Measurements from ENCODE around the gene AMPD3.

The AMPD3 gene

DNA sequence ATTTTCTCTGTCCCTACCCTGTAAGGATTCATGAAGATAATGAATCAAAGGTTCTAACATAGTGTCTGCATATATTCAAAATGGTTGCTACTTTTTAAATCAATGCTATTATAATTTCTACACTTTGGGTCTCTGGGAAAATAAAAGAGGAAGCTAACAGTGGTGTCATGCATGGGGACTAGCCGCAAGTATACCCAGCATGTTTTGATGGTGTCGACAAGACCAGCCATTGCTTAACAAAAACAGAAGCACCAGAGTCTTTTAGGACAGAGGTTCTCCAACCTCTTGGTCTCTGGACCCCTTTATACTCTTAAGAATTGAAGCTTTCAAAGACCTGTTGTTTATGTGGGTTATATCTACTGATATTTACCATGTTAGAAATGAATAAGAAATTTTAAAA is 48.2 kb downstream of the AMPD3 start:
- DNase-seq (ENCODE audit: low read depth in 2 of 2): no peak

DNA sequence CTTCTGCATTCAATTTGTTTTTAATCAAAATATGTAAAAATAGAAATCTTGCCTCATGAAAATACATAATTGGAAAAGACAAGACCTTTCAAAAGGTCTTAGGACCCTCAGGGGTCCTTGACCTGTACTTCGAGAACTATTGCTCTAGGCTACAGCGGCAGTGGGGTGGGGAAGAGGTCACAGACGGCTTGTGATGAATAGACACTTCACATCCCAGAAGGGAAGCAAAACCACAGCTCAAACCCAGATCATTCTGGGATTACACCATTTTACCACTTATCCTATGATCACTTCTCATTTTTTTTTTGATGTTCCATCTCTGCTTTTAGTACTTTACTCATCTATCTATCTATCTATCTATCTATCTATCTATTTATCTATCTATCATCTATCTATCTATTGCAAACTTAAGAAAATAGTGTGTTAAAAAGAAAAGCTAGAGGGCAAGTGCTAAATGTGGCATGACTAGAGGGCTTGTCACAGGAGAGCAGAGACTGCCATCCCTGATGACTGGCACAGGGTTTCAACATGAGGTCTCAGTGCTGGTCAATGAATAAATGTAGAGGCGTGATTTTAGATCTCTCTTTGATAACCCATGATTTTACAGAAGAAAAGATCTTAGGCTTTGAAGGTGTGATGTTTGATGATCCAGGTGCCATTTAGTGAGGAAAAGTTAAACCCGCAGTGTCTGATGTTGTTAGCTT is 48.9 kb downstream of the AMPD3 start:
- DNase-seq (ENCODE audit: low read depth in 2 of 2): no peak

DNA sequence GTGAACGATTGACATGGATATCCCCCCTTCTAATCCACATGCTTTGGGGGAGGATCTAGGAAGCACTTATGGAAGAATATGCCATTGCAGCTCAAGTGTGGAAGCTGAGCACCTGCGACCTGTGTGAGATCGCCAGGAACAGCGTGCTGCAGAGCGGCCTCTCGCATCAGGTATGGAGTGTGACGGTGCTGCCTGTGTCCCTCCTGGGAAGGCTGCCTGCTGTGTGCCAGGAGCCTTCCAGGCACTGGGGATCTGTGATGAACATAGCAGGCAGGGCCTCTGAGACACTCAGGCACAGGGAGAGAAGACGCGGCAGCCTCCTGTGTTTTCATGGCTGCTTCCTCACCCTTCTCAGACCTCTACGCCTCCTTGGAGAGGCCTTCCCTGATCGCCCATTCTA is 49.4 kb downstream of the AMPD3 start:
- no peak for DNase-seq (ENCODE audit: low read depth in 2 of 2)

DNA sequence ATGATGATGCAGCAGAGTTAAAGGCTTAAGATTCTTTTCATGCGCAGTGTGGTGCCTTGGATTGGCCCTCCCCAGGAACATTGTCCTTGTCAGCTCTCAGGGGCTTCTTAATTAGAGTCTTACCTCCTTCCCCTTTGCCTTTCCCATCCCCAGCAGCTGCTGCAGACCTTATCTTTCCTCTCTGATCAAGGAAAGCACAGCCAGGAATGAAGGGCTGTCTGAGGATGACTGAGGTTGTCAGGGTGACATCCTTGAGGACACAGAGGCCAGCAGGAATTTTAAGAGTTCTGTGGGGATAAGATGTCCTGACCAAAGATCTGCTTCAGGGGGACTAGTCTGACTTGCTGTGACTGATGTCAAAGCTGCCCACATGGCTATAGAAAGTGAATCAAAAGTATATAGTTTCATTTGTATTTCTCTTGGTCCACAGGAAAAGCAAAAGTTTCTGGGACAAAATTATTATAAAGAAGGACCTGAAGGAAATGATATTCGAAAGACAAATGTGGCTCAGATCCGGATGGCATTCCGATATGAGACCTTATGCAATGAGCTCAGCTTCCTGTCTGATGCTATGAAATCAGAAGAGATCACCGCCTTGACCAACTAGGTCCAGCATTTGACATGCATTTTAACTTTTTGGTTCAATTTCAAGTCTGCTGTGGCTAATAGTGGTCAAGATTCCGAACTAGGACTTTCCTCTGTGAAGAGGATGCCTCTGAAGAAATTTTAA is 50.4 kb downstream of the AMPD3 start:
- DNase-seq (ENCODE audit: low read depth in 2 of 2): no peak

DNA sequence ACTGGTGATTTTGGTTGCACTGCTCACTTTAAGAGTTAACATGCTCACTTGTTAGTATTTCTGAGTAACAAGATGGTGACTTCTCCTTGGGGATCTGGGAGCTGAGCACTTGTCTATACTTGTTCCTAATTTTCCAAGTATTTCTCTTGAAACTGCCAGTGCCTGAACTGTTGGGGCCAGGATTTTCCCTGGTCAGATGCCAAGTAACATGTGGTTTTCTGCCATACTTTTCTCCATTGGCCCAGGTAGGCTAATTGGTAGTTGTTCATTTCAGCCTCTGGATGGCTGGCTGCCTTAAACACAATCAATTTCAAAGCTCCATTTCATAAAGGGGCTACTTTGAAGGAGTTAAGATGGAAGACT is 50.9 kb downstream of the AMPD3 start:
- DNase-seq (ENCODE audit: low read depth in 2 of 2): no peak

DNA sequence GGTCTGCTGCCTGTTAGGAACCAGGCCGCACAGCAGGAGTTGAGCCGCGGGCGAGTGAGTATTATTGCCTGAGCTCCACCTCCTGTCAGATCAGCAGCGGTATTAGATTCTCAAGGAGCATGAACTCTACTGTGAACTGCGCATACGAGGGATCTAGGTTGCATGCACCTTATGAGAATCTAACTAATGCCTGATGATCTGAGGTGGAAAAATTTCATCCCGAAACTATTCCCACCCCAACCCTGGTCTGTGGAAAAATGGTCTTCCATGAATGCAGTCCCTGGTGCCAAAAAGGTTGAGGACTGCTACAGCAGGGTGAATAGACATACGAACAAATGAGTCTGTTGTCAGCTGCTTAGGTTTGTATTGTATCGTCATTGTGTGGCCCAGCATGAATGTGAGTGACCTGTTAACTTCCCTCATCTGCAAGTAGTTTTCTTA is 56.1 kb downstream of the AMPD3 start:
- no peak for DNase-seq (ENCODE audit: low read depth in 2 of 2)

DNA sequence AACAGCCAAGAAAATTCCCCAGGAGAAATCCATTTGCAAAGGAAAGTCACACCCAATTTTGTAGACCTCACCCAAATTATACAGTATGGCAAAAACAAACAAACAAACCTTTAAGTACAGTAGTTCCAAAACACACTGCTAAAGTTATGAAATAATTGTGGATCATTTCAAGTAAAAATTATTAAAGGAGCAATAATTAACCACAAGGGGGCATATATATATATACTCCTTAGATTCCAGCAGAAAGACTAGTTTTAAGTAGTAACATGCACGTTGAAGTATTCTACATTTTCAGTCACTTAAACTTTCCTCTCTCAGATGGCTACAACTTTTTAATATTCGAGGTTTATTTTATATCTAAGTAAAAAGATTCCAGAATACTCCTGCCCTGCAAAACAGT is 59.1 kb downstream of the AMPD3 start:
- no peak for DNase-seq (ENCODE audit: low read depth in 2 of 2)

DNA sequence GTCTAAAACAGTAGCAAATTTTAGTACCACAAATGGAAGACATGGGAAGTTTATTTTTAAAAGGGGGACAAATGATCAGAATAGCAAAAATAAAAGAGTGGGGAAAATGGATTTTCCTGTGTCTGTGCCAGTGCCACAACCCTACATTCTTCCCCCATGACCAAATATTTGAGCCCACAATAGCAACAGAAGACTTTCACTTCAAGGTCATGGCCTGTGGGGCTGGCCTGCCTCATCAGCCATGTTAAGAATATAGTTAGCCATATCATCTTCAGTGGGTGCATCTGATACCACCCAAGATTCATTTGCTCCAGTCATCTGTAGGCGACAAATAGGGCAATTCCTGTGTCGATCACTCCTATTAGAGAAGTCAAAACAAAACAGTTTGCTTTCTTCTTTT is 59.6 kb downstream of the AMPD3 start:
- DNase-seq (ENCODE audit: low read depth in 2 of 2): no peak

DNA sequence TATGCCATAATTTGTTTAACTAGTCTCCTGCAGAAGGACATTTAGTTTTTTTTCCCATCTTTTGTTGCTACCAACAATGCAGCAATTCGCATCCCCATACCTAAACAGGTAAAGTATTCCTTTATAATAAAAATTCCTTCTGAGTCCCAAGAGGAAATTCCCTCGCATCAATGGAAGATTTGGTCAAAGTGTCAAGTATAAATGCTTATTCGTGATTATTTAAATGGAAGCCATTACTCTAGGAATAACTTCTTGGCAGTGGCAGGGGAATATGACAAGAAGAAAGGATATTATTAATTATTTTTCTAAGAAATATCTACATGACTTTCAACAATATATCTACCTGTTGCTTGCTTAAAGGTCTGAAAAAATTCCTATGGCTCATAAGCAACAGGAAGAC is 60.4 kb downstream of the AMPD3 start:
- no peak for DNase-seq (ENCODE audit: low read depth in 2 of 2)

GRCh38 chr11:10518123-10518522 is 63.1 kb downstream of the AMPD3 start:
- DNase-seq (ENCODE audit: low read depth in 2 of 2): no peak

DNA sequence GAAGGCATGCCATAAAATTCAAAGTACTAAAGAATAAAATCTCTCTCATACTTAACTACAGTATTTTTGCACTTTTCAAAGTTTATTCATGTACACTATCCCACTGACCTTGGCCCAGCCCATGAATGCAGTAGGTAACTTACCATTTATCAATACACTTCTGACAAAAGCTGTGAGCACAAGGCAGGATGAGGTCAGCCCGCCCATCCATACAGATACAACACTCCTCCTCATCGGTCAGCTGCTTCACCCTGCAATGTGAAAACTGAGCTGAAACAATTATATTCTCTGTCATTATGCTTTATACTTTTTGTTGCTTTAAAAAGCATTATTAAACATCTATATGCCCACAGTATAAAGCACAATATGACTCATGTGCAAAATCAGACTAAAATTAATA is 63.8 kb downstream of the AMPD3 start:
- no peak for DNase-seq (ENCODE audit: low read depth in 2 of 2)

GRCh38 chr11:10519630-10520029 is 64.6 kb downstream of the AMPD3 start:
- DNase-seq (ENCODE audit: low read depth in 2 of 2): no peak

- no peak for DNase-seq (ENCODE audit: low read depth in 2 of 2)
Observed at GRCh38 chr11:10520562-10520961, 65.5 kb downstream of the AMPD3 start.

GRCh38 chr11:10522276-10522675 is 67.2 kb downstream of the AMPD3 start:
- DNase-seq (ENCODE audit: low read depth in 2 of 2): no peak

GRCh38 chr11:10522921-10523320 is 67.9 kb downstream of the AMPD3 start:
- DNase-seq (ENCODE audit: low read depth in 2 of 2): no peak

- no peak for DNase-seq (ENCODE audit: low read depth in 2 of 2)
Observed at GRCh38 chr11:10524471-10524870, 69.4 kb downstream of the AMPD3 start.

GRCh38 chr11:10526974-10527918 is 72.2 kb downstream of the AMPD3 start:
- no peak for DNase-seq (ENCODE audit: low read depth in 2 of 2)

DNA sequence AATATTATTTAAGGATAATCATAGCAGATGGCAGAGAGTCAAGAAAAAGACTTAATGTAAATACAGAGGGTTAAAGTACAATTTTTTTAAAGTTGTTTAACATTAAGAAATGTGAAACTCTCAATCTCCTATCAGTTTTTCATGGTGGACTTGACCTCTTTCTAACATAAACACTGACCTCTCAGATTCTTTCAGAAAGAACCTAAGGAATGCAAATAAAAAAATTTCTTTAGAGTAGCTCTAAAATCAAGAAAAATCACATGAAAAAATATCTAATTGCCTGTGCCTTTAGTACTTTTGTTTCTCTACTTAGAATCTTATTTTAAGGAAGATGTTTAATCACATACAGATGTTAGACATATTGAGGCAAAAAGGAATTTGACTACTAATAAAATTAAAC is 73.1 kb downstream of the AMPD3 start:
- no peak for DNase-seq (ENCODE audit: low read depth in 2 of 2)

DNA sequence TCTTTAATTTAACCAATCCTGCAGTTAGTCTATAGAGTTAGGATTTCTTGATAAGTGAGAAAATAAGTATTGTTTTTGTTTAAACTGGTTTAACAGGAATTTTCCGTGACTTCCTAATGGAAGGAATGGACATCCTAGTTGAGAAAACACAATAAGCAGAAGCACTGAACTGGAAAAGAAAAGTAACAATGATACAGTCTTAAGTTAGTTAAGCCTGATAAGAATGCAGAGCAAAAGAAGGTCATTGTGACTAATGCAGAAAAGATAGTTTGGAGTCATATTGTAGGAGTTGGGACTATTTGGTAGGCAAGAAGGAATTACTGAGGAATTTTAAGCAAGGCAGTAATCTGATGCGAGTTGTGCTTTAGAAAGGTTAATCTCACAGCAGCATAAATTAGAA is 74.2 kb downstream of the AMPD3 start:
- DNase-seq (ENCODE audit: low read depth in 2 of 2): no peak

DNA sequence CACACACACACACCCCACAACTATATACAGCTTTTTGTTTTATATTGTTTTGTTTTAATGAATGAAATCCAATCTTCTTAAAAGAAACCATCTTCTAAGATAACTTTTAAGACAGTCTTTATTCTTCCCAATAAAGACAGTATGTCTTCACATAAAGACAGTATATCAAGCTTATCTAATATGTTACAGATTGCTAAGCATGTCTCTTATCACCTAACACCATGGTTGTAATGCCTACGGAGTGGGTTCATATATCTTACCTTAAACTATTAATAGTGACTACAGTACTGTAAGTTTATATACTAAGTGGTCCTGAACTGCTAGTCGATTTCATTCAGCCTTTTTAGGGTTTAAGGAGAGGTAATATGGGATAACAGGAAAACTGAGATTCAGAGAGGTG is 77.5 kb downstream of the AMPD3 start:
- no peak for DNase-seq (ENCODE audit: low read depth in 2 of 2)

DNA sequence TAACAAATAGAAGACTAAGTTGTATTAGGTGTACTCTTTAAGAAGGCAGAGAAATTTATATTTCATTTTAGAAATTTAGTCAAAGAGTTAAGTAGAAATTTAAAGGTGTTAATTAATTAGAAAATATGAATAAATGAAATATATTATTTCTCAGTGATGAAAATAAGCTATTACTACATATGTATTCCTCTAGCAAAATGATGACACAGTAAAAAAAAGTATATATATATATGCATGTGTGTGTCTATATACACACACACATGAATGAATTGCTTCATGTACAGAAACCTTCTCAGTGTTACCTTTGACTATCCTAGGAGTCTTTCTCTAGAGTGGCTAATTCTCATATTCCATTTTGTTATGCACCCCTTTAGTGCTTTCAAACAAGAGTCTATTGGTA is 78.3 kb downstream of the AMPD3 start:
- DNase-seq (ENCODE audit: low read depth in 2 of 2): no peak

DNA sequence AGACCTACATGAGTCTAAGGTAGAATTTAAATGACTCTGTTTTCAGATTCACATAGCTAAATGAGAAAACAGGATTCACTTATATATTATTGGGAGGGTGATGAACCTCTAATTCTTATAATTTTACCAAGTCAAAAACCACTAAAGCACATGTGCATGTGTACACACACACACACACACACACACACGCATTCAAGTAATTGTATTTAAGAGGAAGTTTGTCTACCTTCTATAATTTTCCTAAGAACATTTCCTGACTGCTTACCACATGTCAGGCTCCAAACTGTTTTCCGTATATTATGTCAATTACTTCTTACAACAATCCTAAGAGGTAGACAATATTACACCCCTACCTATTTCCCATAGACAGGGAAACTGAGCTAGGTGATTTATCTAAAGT is 79.3 kb downstream of the AMPD3 start:
- no peak for DNase-seq (ENCODE audit: low read depth in 2 of 2)

DNA sequence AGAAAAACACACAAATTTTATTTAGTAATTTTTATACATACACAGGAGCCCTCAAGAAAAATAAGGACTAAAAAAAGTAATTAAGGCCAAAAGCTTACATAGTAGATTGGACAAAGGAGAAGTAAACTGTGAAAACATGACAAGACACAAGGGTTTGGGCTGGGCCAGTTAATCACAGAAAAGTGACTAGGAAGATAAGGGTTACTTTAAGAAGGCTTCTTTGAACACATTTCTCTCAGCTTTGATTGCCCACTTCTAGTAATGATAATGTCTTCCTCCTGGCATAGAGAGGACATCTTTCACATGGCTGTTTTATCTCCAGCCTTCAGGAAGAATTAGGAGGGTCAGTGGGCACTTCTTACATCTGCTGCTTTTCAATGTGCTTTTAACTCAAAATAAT is 82.5 kb downstream of the AMPD3 start:
- DNase-seq (ENCODE audit: low read depth in 2 of 2): no peak
